Measurements from ENCODE around the gene ZSCAN5A. TPM values are rescaled to one million over a fixed set of nuclear protein-coding genes. Genes with fewer than 3 reads are reported as not detected.

ZSCAN5A gene
- total and polyA plus RNA-seq, 9 of the 15 experiments (the other 6 are each of a cell fraction or from before 2014, with no cell fraction given): 5.8 to 15.3 (median 11.8) TPM

GRCh38 chr19:56282809-56283208 lies 31.8 kb downstream of the ZSCAN5A start:
- no peak overlapping the region for H3K4me3 ChIP-seq
- no peak overlapping the region for H3K27ac ChIP-seq (ENCODE audit: extremely low read depth, low read depth, low read length)
- no peak overlapping the region for H3K9ac ChIP-seq (ENCODE audit: insufficient read depth in 1 of 2, low read depth in 2 of 2, low read length in 2 of 2)
- no peak overlapping the region for H2AFZ ChIP-seq (ENCODE audit: low read depth, low read length)
- intact Hi-C loops (cut with micrococcal nuclease): no loop called here
- POLR2A ChIA-PET: interaction anchor here (1.0 kb wide), 1 partner anchor 17 kb away, joined by 3 read pairs; no protein-coding TSS in a partner anchor
- DNase-seq (ENCODE audit: extremely low read depth in 1 of 4, low spot score in 3 of 4) (no peak), FAIRE-seq (no peak), ATAC-seq (no peak; the same call in 2 of the 3 replicates)
- CTCF ChIA-PET (ENCODE audit: low intra/inter-chr PET ratio): no interaction called here
- no peaks in the 10 kb centered on the region for H3K9me1 ChIP-seq (ENCODE audit: control insufficient read depth, insufficient read depth, low read length)
- in situ Hi-C loops (cut with MboI): no loop called here
- H3K4me1 ChIP-seq (replicated peaks in 1 of 2; ENCODE audit: control insufficient read depth in 2 of 2, insufficient read depth in 2 of 2, low read length in 2 of 2): no peaks in the 10 kb centered on the region; a peak in 1 of 5 replicates
- H3K36me3 ChIP-seq (ENCODE audit: control insufficient read depth, insufficient read depth, low read length): no peaks in the 10 kb centered on the region
- no peaks in the 10 kb centered on the region for H3K27me3 ChIP-seq (ENCODE audit: control insufficient read depth in 2 of 2, insufficient read depth in 2 of 2, low read length in 2 of 2)
- H3K79me2 ChIP-seq (ENCODE audit: control insufficient read depth, insufficient read depth, low read length): no peaks in the 10 kb centered on the region
- no peaks in the 10 kb centered on the region for H3K9me3 ChIP-seq (replicated peaks; ENCODE audit: control insufficient read depth, insufficient read depth, low read depth, low read length)
- WGBS (ENCODE audit: insufficient coverage, low coverage, missing lambda C conversion rate): 76% methylated on average over 4 of the region's 4 CpGs
- BruUV-seq (replicated peaks): no TSS peak
- no peak overlapping the region for H3K4me2 ChIP-seq (ENCODE audit: insufficient read depth, low read length)
- no peaks in the 10 kb centered on the region for H4K20me1 ChIP-seq (replicated peaks; ENCODE audit: control insufficient read depth, insufficient read depth, low read length)
- TF ChIP-seq NR0B1 (IDR thresholded peaks at IDR 0.05; ENCODE audit: partially characterized antibody): no peak
- TF ChIP-seq GTF2B (IDR thresholded peaks at IDR 0.05; ENCODE audit: extremely low read depth, insufficient read length): no peak
- TF ChIP-seq KAT7 (CRISPR knock-in tag; IDR thresholded peaks at IDR 0.05; ENCODE audit: borderline replicate concordance): no peak
- TF ChIP-seq TCFL5 (CRISPR knock-in tag; conservative IDR thresholded peaks at IDR 0.05): no peak
- no peak for TF ChIP-seq FIP1L1 (IDR thresholded peaks at IDR 0.05; ENCODE audit: low read depth, low read length, poor library complexity, severe bottlenecking)
- peak; percentile 69 for TF ChIP-seq C11orf30 (IDR thresholded peaks at IDR 0.05; ENCODE audit: low read depth)
- no peak for TF ChIP-seq ZBTB33 (CRISPR knock-in tag; IDR thresholded peaks at IDR 0.05)
- TF ChIP-seq MXD1 (CRISPR knock-in tag; IDR thresholded peaks at IDR 0.05; ENCODE audit: borderline replicate concordance, poor library complexity, severe bottlenecking): no peak
- TF ChIP-seq CREM (IDR thresholded peaks at IDR 0.05; ENCODE audit: low read depth): no peak
- no peak for TF ChIP-seq HNRNPK (IDR thresholded peaks at IDR 0.05; ENCODE audit: low read depth, low read length, poor library complexity, severe bottlenecking)
- peak; percentile 67; the same call in 1 of the 2 replicates for TF ChIP-seq MAFG (tag; conservative IDR thresholded peaks at IDR 0.05)
- peak; percentile 60; the same call in 1 of the 2 replicates for TF ChIP-seq ZNF316 (IDR thresholded peaks at IDR 0.05)
- no peak for TF ChIP-seq ZSCAN32 (CRISPR knock-in tag; IDR thresholded peaks at IDR 0.05)
- TF ChIP-seq MYNN (IDR thresholded peaks at IDR 0.05): no peak
- no peak for TF ChIP-seq MYNN (CRISPR knock-in tag; IDR thresholded peaks at IDR 0.05)
- no peak for TF ChIP-seq MCM2 (IDR thresholded peaks at IDR 0.05; ENCODE audit: low read depth)
- no peak for TF ChIP-seq U2AF1 (optimal IDR thresholded peaks at IDR 0.05; ENCODE audit: low read depth, low read length)
- TF ChIP-seq MLX (CRISPR knock-in tag; conservative IDR thresholded peaks at IDR 0.05): no peak
- TF ChIP-seq PYGO2 (tag; IDR thresholded peaks at IDR 0.05): no peak

All from K562 (cell line).